IPS-15b (cell line): Measurements from ENCODE around the gene RXFP2.

Experiments
- H3K27me3 ChIP-seq: one replicate; pipeline ENCODE4 v1.6.1; 2013; ENCODE audit warnings: low read length; ENCODE audit not compliant: control insufficient read depth, insufficient read depth
- H3K36me3 ChIP-seq: one replicate; pipeline ENCODE4 v1.6.1; 2013; ENCODE audit warnings: low read length; ENCODE audit not compliant: control insufficient read depth, insufficient read depth
- H3K4me1 ChIP-seq: one replicate; pipeline ENCODE4 v1.6.1; 2013; ENCODE audit warnings: mild to moderate bottlenecking, low read length; ENCODE audit not compliant: control insufficient read depth, insufficient read depth
- H3K4me3 ChIP-seq: one replicate; pipeline ENCODE4 v1.5.1; 2013; ENCODE audit warnings: low read depth, low read length
- H3K9ac ChIP-seq: one replicate; pipeline ENCODE4 v1.6.1; 2013; ENCODE audit warnings: low read depth, mild to moderate bottlenecking, low read length
- H3K9me3 ChIP-seq: one replicate; pipeline ENCODE4 v1.6.1; 2013; ENCODE audit warnings: mild to moderate bottlenecking, low read length; ENCODE audit not compliant: control insufficient read depth, insufficient read depth

Gene RXFP2

GRCh38 chr13:31843044-31843443 lies 103.7 kb downstream of the RXFP2 start:
- no peak overlapping the region for H3K9ac ChIP-seq
- H3K4me3 ChIP-seq, result no peak overlapping the region
- H3K4me1 ChIP-seq, result no peaks in the 10 kb centered on the region
- peaks cover 36% of the 10 kb centered on the region for H3K27me3 ChIP-seq
- no peaks in the 10 kb centered on the region for H3K36me3 ChIP-seq
- no peaks in the 10 kb centered on the region for H3K9me3 ChIP-seq

GRCh38 chr13:31846182-31846938 lies 107.0 kb downstream of the RXFP2 start:
- no peaks in the 10 kb centered on the region for H3K4me1 ChIP-seq
- no peak overlapping the region for H3K9ac ChIP-seq
- peaks cover 60% of the 10 kb centered on the region for H3K27me3 ChIP-seq
- no peaks in the 10 kb centered on the region for H3K36me3 ChIP-seq
- no peaks in the 10 kb centered on the region for H3K9me3 ChIP-seq
- H3K4me3 ChIP-seq, result peak overlapping the region; percentile 67

- Histone ChIP-seq H3K9me3 (no peaks in the 10 kb centered on the region), H3K4me1 (no peaks in the 10 kb centered on the region), H3K36me3 (no peaks in the 10 kb centered on the region), H3K4me3 (peak overlapping the region; percentile 58), H3K9ac (no peak overlapping the region), H3K27me3 (peaks cover 61% of the 10 kb centered on the region)
These were observed 107.8 kb downstream of the RXFP2 start for GRCh38 chr13:31846961-31847752.

GRCh38 chr13:31848621-31849020 lies 109.3 kb downstream of the RXFP2 start:
- no peaks in the 10 kb centered on the region for H3K4me1 ChIP-seq
- no peak overlapping the region for H3K9ac ChIP-seq
- peaks cover 58% of the 10 kb centered on the region for H3K27me3 ChIP-seq
- no peaks in the 10 kb centered on the region for H3K36me3 ChIP-seq
- H3K9me3 ChIP-seq, result no peaks in the 10 kb centered on the region
- no peak overlapping the region for H3K4me3 ChIP-seq

GRCh38 chr13:31849206-31849605 lies 109.9 kb downstream of the RXFP2 start:
- Histone ChIP-seq H3K27me3 (peaks cover 54% of the 10 kb centered on the region), H3K36me3 (no peaks in the 10 kb centered on the region), H3K9ac (no peak overlapping the region), H3K4me3 (no peak overlapping the region), H3K9me3 (no peaks in the 10 kb centered on the region), H3K4me1 (no peaks in the 10 kb centered on the region)

GRCh38 chr13:31850041-31850555 lies 110.8 kb downstream of the RXFP2 start:
- Histone ChIP-seq H3K9ac (no peak overlapping the region), H3K36me3 (no peaks in the 10 kb centered on the region), H3K4me3 (no peak overlapping the region), H3K9me3 (no peaks in the 10 kb centered on the region), H3K27me3 (peaks cover 45% of the 10 kb centered on the region), H3K4me1 (no peaks in the 10 kb centered on the region)

GRCh38 chr13:31851216-31851615 lies 111.9 kb downstream of the RXFP2 start:
- Histone ChIP-seq H3K4me1 (no peaks in the 10 kb centered on the region), H3K9me3 (no peaks in the 10 kb centered on the region), H3K9ac (no peak overlapping the region), H3K36me3 (no peaks in the 10 kb centered on the region), H3K4me3 (no peak overlapping the region), H3K27me3 (peaks cover 34% of the 10 kb centered on the region)
